K562 (cell line): ENCODE data around the gene METRN. TPM values are rescaled to one million over a fixed set of nuclear protein-coding genes. Genes with fewer than 3 reads are reported as not detected.

Experiments
- ARID3A ChIP-seq: IDR thresholded peaks from 2 replicates; pipeline ENCODE4 v1.6.1; 2012; ENCODE audit warnings: low read depth, low read length, improper control_type of control experiment, borderline replicate concordance
- CBX3 ChIP-seq, 2 experiments: IDR thresholded peaks; 1 replicate in 1 of 2; 2 replicates in 1 of 2; pipeline ENCODE4 v1.6.1; 2012; ENCODE audit warnings: inconsistent platforms in 2 of 2, low read length in 2 of 2, borderline replicate concordance in 1 of 2, control low read depth in 1 of 2
- DACH1 ChIP-seq: fragments of 450-650 bp; IDR thresholded peaks from 2 replicates; pipeline ENCODE4 v1.6.1; 2018; ENCODE audit not compliant: partially characterized antibody
- EP300 ChIP-seq: IDR thresholded peaks from 2 replicates; pipeline ENCODE4 v1.6.1; 2012; ENCODE audit warnings: low read length, improper control_type of control experiment
- FIP1L1 ChIP-seq: fragments of 200-400 bp; formaldehyde crosslinking; IDR thresholded peaks from 2 replicates; pipeline ENCODE4 v1.6.1; 2018; ENCODE audit warnings: mild to moderate bottlenecking, low read depth, low read length; ENCODE audit not compliant: poor library complexity, severe bottlenecking
- FOSL1 ChIP-seq: fragments of 200-800 bp; sonication (Bioruptor generic); conservative IDR thresholded peaks from 2 replicates; pipeline ENCODE4 v1.6.1; 2016; ENCODE audit warnings: missing genetic modification characterization, missing compliant biosample characterization
- HNRNPUL1 ChIP-seq: fragments of 200-400 bp; formaldehyde crosslinking; IDR thresholded peaks from 2 replicates; pipeline ENCODE4 v1.6.1; 2017; ENCODE audit warnings: low read length
- NCOA4 ChIP-seq: fragments of 450-650 bp; IDR thresholded peaks from 2 replicates; pipeline ENCODE4 v1.6.1; 2018; ENCODE audit warnings: mild to moderate bottlenecking; ENCODE audit not compliant: partially characterized antibody
- POLR2G ChIP-seq: fragments of 200-400 bp; formaldehyde crosslinking; IDR thresholded peaks from 2 replicates; pipeline ENCODE4 v1.6.1; 2017; ENCODE audit warnings: low read depth, mild to moderate bottlenecking, antibody characterized with exemption, low read length, moderate library complexity
- PYGO2 ChIP-seq: fragments of 450-650 bp; IDR thresholded peaks from 2 replicates; pipeline ENCODE4 v1.6.1; 2016; ENCODE audit warnings: mild to moderate bottlenecking, missing genetic modification characterization, moderate library complexity, missing compliant biosample characterization
- RBM22 ChIP-seq: fragments of 200-400 bp; formaldehyde crosslinking; IDR thresholded peaks from 2 replicates; pipeline ENCODE4 v1.6.1; 2018; ENCODE audit warnings: low read length, low read depth; ENCODE audit not compliant: poor library complexity, severe bottlenecking
- RUNX1 ChIP-seq: sonication (generic); IDR thresholded peaks from 2 replicates; pipeline ENCODE4 v1.6.1; 2016; ENCODE audit warnings: antibody characterized with exemption, low read depth
- ZBTB7A ChIP-seq: IDR thresholded peaks from 2 replicates; pipeline ENCODE4 v1.6.1; 2011; ENCODE audit warnings: low read depth, mild to moderate bottlenecking, low read length, moderate library complexity, borderline replicate concordance; ENCODE audit not compliant: control insufficient read depth
- ZNF253 ChIP-seq: fragments of 250-450 bp; sonication (Bioruptor Pico); conservative IDR thresholded peaks from 2 replicates; pipeline ENCODE4 v1.6.1; 2021; ENCODE audit warnings: mild to moderate bottlenecking
- polyA plus RNA-seq, 8 experiments: library from polyadenylated mRNA; depleted of rRNA in 4 of 8; stranded (reverse) in 5 of 8; unstranded in 3 of 8; fragments of >200 nt; fragmentation: Nextera tagmentation in 2 of 8; fragmentation: Illumina TruSeq in 1 of 8; extraction: Ambion mirVana in 2 of 8; extraction: Trizol in 1 of 8; gene quantifications; 2 replicates each; pipeline versions ENCODE4 v1.2.1 to v1.2.3, GENCODE V29; 2011 to 2014; ENCODE audit warnings: inconsistent platforms in 1 of 8, missing spikeins in 1 of 8
- total RNA-seq, 7 experiments: library from RNA; depleted of rRNA in 6 of 7; stranded (reverse); fragments of >200 nt in 6 of 7; fragmentation: Illumina TruSeq in 2 of 7; extraction: Trizol in 2 of 7; gene quantifications; 2 replicates each; pipeline versions ENCODE4 v1.2.1 to v1.2.3, GENCODE V29; 2011 to 2021; ENCODE audit warnings: low replicate concordance in 1 of 7
- TF ChIP-seq, protein P1 (sequence below), 2 experiments: fragments of 450-650 bp; formaldehyde crosslinking in 1 of 2; IDR thresholded peaks; 2 replicates each; pipeline versions ENCODE4 v1.4.0 to v1.6.1; 2014 to 2020; ENCODE audit warnings: mild to moderate bottlenecking in 2 of 2, borderline replicate concordance in 1 of 2, low read depth in 1 of 2
- TF ChIP-seq, protein P2 (sequence below): sonication (generic); formaldehyde crosslinking; IDR thresholded peaks from 2 replicates; pipeline ENCODE4 v1.8.1; 2022; ENCODE audit warnings: missing genetic modification reagents

Gene METRN
- total and polyA plus RNA-seq, 9 of the 15 experiments (the other 6 are each of a cell fraction or from before 2014, with no cell fraction given), result 0.20 to 89.8 (median 15.4) TPM

GRCh38 chr16:729768-730665 is 15.1 kb downstream of the METRN start (continued):
- TF ChIP-seq, protein P1, sequence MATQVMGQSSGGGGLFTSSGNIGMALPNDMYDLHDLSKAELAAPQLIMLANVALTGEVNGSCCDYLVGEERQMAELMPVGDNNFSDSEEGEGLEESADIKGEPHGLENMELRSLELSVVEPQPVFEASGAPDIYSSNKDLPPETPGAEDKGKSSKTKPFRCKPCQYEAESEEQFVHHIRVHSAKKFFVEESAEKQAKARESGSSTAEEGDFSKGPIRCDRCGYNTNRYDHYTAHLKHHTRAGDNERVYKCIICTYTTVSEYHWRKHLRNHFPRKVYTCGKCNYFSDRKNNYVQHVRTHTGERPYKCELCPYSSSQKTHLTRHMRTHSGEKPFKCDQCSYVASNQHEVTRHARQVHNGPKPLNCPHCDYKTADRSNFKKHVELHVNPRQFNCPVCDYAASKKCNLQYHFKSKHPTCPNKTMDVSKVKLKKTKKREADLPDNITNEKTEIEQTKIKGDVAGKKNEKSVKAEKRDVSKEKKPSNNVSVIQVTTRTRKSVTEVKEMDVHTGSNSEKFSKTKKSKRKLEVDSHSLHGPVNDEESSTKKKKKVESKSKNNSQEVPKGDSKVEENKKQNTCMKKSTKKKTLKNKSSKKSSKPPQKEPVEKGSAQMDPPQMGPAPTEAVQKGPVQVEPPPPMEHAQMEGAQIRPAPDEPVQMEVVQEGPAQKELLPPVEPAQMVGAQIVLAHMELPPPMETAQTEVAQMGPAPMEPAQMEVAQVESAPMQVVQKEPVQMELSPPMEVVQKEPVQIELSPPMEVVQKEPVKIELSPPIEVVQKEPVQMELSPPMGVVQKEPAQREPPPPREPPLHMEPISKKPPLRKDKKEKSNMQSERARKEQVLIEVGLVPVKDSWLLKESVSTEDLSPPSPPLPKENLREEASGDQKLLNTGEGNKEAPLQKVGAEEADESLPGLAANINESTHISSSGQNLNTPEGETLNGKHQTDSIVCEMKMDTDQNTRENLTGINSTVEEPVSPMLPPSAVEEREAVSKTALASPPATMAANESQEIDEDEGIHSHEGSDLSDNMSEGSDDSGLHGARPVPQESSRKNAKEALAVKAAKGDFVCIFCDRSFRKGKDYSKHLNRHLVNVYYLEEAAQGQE (IDR thresholded peaks at IDR 0.05; ENCODE audit: borderline replicate concordance), result no peak
- TF ChIP-seq, protein P1 (CRISPR knock-in tag; IDR thresholded peaks at IDR 0.05; ENCODE audit: low read depth), result no peak
- TF ChIP-seq DACH1 (no peak), ARID3A (no peak), ZNF253 (CRISPR knock-in tag) (no peak), FIP1L1 (peak; percentile 64), POLR2G (peak; percentile 80), EP300 (no peak), ZBTB7A (no peak), RUNX1 (no peak), NCOA4 (no peak), PYGO2 (tag) (no peak), FOSL1 (tag) (no peak), RBM22 (peak; percentile 57), HNRNPUL1 (peak; percentile 73; the same call in 1 of the 2 replicates), CBX3 (IDR thresholded peaks at IDR 0.05; ENCODE audit: borderline replicate concordance in 1 of 2, low read length in 2 of 2) (no peak)
- TF ChIP-seq, protein P2, sequence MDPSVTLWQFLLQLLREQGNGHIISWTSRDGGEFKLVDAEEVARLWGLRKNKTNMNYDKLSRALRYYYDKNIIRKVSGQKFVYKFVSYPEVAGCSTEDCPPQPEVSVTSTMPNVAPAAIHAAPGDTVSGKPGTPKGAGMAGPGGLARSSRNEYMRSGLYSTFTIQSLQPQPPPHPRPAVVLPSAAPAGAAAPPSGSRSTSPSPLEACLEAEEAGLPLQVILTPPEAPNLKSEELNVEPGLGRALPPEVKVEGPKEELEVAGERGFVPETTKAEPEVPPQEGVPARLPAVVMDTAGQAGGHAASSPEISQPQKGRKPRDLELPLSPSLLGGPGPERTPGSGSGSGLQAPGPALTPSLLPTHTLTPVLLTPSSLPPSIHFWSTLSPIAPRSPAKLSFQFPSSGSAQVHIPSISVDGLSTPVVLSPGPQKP (CRISPR knock-in tag), result no peak
